OCI-LY1 (cell line): Measurements from ENCODE around the gene CATSPER4.

Experiments used
- H2AFZ ChIP-seq: fragments of 200-600 bp; sonication (generic), shearing (Covaris generic); 2 replicates; pipeline ENCODE4 v1.6.0; 2014; ENCODE audit warnings: antibody characterized with exemption, mild to moderate bottlenecking, low read length
- H3F3A ChIP-seq: fragments of 200-600 bp; sonication (generic), shearing (Covaris generic); 2 replicates; pipeline ENCODE4 v1.6.0; 2014; ENCODE audit warnings: mild to moderate bottlenecking, antibody characterized with exemption, low read length, moderate library complexity; ENCODE audit not compliant: insufficient read depth
- H3K27ac ChIP-seq: fragments of 200-600 bp; sonication (generic); 2 replicates; pipeline ENCODE4 v1.5.1; 2014; ENCODE audit warnings: low read length, mixed run types, mild to moderate bottlenecking, low read depth; ENCODE audit not compliant: poor library complexity, severe bottlenecking
- H3K27me3 ChIP-seq: fragments of 200-600 bp; sonication (generic); 2 replicates; pipeline ENCODE4 v1.6.0; 2014; ENCODE audit warnings: antibody characterized with exemption, mild to moderate bottlenecking, low read length, moderate library complexity; ENCODE audit not compliant: insufficient read depth
- H3K36me3 ChIP-seq: fragments of 200-600 bp; sonication (generic); 2 replicates; pipeline ENCODE4 v1.6.1; 2014; ENCODE audit warnings: mild to moderate bottlenecking, antibody characterized with exemption, low read length, moderate library complexity, mixed read lengths; ENCODE audit not compliant: insufficient read depth
- H3K4me1 ChIP-seq: fragments of 200-600 bp; sonication (generic); 2 replicates; pipeline ENCODE4 v1.5.1; 2014; ENCODE audit warnings: mild to moderate bottlenecking, low read length, moderate library complexity; ENCODE audit not compliant: insufficient read depth, severe bottlenecking
- H3K4me2 ChIP-seq: fragments of 200-600 bp; sonication (generic), shearing (Covaris generic); 2 replicates; pipeline ENCODE4 v1.6.1; 2014; ENCODE audit warnings: low read length
- H3K4me3 ChIP-seq: fragments of 200-600 bp; sonication (generic); 2 replicates; pipeline ENCODE4 v1.5.1; 2014; ENCODE audit warnings: low read length, low read depth, mild to moderate bottlenecking, mixed read lengths; ENCODE audit not compliant: poor library complexity, severe bottlenecking
- H3K79me2 ChIP-seq: fragments of 200-600 bp; shearing (Covaris generic); 2 replicates; pipeline ENCODE4 v1.6.1; 2016; ENCODE audit warnings: mixed run types, low read length, mixed read lengths; ENCODE audit not compliant: insufficient read depth
- H3K9ac ChIP-seq: fragments of 200-600 bp; sonication (generic), shearing (Covaris generic); 2 replicates; pipeline ENCODE4 v1.6.1; 2014; ENCODE audit warnings: mild to moderate bottlenecking, low read length, mixed read lengths
- H3K9me2 ChIP-seq: fragments of 200-600 bp; sonication (generic), shearing (Covaris generic); 2 replicates; pipeline ENCODE4 v1.6.1; 2014; ENCODE audit warnings: low read depth, mild to moderate bottlenecking, low read length, mixed read lengths
- H3K9me3 ChIP-seq: fragments of 200-600 bp; shearing (Covaris generic); 2 replicates; pipeline ENCODE4 v1.6.1; 2014; ENCODE audit warnings: low read length, mixed read lengths
- H4K20me1 ChIP-seq: fragments of 200-600 bp; sonication (generic), shearing (Covaris generic); 2 replicates; pipeline ENCODE4 v1.6.0; 2016; ENCODE audit warnings: mild to moderate bottlenecking, low read length; ENCODE audit not compliant: insufficient read depth
- CTCF ChIP-seq: fragments of 200-600 bp; sonication (generic), shearing (Covaris generic); IDR thresholded peaks from 2 replicates; pipeline ENCODE4 v1.5.1; 2017; ENCODE audit warnings: mild to moderate bottlenecking, antibody characterized with exemption, low read length, moderate library complexity, mixed read lengths
- EZH2 ChIP-seq: fragments of 200-600 bp; sonication (generic), shearing (Covaris generic); IDR thresholded peaks from 2 replicates; pipeline ENCODE4 v1.8.0; 2017; ENCODE audit warnings: borderline replicate concordance, mixed run types, mild to moderate bottlenecking, antibody characterized with exemption, low read length, moderate library complexity, mixed read lengths

Gene CATSPER4

GRCh38 chr1:26191739-26192138, 1.3 kb downstream of the CATSPER4 start:
- no peak overlapping the region for H2AFZ ChIP-seq
- H3K4me1 ChIP-seq = no peaks in the 10 kb centered on the region
- H3K9me2 ChIP-seq = no peaks in the 10 kb centered on the region
- no peaks in the 10 kb centered on the region for H3K36me3 ChIP-seq
- no peak overlapping the region for H3K27ac ChIP-seq
- no peaks in the 10 kb centered on the region for H3F3A ChIP-seq
- no peak for TF ChIP-seq EZH2
- TF ChIP-seq CTCF = no peak
- H3K27me3 ChIP-seq = 0 out of 2 replicates have a peak, but pooled peaks cover 3% of the 10 kb centered on the region
- no peak overlapping the region for H3K4me3 ChIP-seq
- H4K20me1 ChIP-seq = no peaks in the 10 kb centered on the region
- H3K9me3 ChIP-seq = no peaks in the 10 kb centered on the region
- no peak overlapping the region for H3K9ac ChIP-seq
- no peaks in the 10 kb centered on the region for H3K79me2 ChIP-seq
- H3K4me2 ChIP-seq = no peak overlapping the region

- Histone ChIP-seq H3K4me1 (no peaks in the 10 kb centered on the region), H3K4me2 (no peak overlapping the region), H3K9me2 (no peaks in the 10 kb centered on the region), H3K27me3 (no peaks in the 10 kb centered on the region; the same call in 1 of the 2 replicates), H3K9me3 (no peaks in the 10 kb centered on the region), H3F3A (no peaks in the 10 kb centered on the region), H3K36me3 (no peaks in the 10 kb centered on the region), H3K4me3 (no peak overlapping the region), H3K79me2 (no peaks in the 10 kb centered on the region), H2AFZ (no peak overlapping the region), H3K27ac (no peak overlapping the region), H3K9ac (no peak overlapping the region), H4K20me1 (no peaks in the 10 kb centered on the region)
- TF ChIP-seq EZH2 = no peak
- TF ChIP-seq CTCF = no peak
These were observed 5.4 kb downstream of the CATSPER4 start for GRCh38 chr1:26195805-26196204.

- Histone ChIP-seq H3K4me3 (no peak overlapping the region), H3F3A (no peaks in the 10 kb centered on the region), H3K4me1 (no peaks in the 10 kb centered on the region), H4K20me1 (no peaks in the 10 kb centered on the region), H3K79me2 (no peaks in the 10 kb centered on the region), H3K9me2 (no peaks in the 10 kb centered on the region), H3K9ac (no peak overlapping the region), H3K36me3 (no peaks in the 10 kb centered on the region), H2AFZ (no peak overlapping the region), H3K27me3 (no peaks in the 10 kb centered on the region; the same call in 1 of the 2 replicates), H3K9me3 (no peaks in the 10 kb centered on the region), H3K4me2 (no peak overlapping the region), H3K27ac (no peak overlapping the region)
- TF ChIP-seq CTCF = no peak
- TF ChIP-seq EZH2 = no peak
These were observed 6.9 kb downstream of the CATSPER4 start for GRCh38 chr1:26197301-26197700.
